GM21619 (cell line): ENCODE measurements around the gene SLC12A2.

ENCODE experiments used
- ATAC-seq: cut with Tn5 transposase; IDR thresholded peaks from one replicate; pipeline ENCODE4 v1.9.1; 2021; ENCODE audit not compliant: unreplicated experiment

SLC12A2 gene

GRCh38 chr5:128093368-128093767 is 9.8 kb downstream of the SLC12A2 start:
- ATAC-seq, result no peak

GRCh38 chr5:128097224-128097623 is 13.7 kb downstream of the SLC12A2 start:
- no peak for ATAC-seq

GRCh38 chr5:128097781-128098180 is 14.2 kb downstream of the SLC12A2 start:
- ATAC-seq, result no peak

GRCh38 chr5:128099944-128100343 is 16.4 kb downstream of the SLC12A2 start:
- ATAC-seq, result no peak

DNA sequence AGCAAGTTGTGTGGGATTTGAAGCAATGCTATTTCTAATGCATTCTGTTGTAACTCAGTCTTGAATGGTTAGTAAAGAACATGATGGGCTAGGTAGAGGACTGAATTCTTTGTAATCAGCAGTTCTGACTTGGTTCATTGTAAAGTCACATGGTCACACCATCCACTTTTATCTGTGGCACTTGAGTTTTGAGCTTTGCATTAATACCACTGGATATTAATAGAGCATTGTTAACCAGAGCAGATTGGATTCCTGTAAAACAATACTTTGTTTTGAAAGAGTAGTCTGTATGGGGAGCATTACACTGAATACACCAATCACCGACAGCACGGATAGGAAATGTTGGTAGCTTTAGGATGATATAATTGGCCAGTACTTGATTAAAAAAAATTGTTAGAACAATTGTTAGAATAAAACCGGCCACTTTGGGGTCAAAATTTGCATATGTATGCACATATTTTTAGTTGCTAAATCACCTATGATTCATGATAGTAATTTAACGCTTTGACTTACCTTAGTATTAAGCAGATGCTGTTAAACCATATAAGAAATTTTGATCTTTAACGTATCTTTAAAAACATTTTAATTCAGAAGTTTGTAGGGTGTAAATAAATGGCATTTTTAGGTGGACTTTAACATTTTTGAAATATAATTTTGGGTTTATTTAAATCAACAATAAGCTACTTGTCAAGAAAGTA is 17.4 kb downstream of the SLC12A2 start:
- no peak for ATAC-seq

DNA sequence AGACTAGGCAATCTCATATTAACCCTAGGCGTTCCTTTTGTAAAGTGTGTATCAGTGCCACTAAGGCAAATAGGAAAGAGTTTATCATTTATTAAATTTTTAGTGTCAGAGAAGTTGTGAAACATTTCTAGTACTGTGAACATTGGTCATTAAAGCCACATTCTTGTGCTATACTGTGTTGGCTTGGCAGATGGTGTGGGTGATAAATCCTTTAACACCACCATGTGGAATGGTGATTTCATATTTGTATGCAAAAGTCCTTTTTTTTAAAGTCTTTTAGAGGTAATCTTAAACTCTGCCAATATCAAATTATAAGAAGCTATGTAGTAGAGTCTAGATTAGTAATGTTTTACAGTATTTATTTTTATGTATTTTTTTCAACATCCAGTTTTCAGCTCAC is 18.1 kb downstream of the SLC12A2 start:
- no peak for ATAC-seq

DNA sequence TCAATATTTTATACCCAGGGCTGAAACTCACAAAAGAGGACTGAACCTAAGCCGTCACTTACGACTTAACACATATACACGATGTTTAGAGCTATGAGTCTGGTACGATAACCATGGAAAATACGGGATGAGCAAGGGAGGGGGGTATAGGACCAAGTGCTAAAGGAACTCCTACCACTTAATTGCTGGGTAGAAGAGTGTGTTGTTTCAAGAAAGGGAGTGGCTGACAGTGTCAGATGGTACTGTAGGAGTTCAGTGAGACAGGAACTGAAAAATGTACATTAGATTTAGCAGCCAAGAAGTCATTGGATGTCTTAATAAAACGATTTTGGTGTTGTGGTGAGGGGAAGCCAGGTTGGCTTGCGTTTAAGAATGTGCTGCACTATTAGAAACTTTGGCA is 21.6 kb downstream of the SLC12A2 start:
- no peak for ATAC-seq

GRCh38 chr5:128109138-128109537 is 25.6 kb downstream of the SLC12A2 start:
- no peak for ATAC-seq

DNA sequence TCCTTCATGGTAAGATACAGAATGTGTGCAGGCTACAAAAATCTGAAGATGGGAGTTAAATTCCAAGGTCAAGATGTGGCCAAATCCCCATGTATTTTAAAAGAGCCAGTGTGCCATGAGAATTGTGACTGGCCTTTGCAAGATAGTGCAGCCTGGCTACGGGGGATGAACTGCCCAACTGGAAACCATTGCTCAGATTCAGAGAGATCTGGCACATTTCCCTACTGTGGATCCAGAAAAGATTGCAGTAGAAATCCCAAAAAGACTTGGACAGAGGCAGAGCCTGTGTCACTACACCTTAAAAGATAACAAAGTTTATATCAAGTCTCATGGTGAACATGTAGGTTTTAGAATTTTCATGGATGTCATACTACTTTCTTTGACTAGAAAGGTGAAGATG is 26.2 kb downstream of the SLC12A2 start:
- ATAC-seq, result no peak

- ATAC-seq, result no peak
Measured at GRCh38 chr5:128111818-128112448, 28.4 kb downstream of the SLC12A2 start.

- ATAC-seq, result no peak
Measured at GRCh38 chr5:128116445-128116844, 32.9 kb downstream of the SLC12A2 start.

- no peak for ATAC-seq
Measured at GRCh38 chr5:128118214-128118613, 34.6 kb downstream of the SLC12A2 start.

DNA sequence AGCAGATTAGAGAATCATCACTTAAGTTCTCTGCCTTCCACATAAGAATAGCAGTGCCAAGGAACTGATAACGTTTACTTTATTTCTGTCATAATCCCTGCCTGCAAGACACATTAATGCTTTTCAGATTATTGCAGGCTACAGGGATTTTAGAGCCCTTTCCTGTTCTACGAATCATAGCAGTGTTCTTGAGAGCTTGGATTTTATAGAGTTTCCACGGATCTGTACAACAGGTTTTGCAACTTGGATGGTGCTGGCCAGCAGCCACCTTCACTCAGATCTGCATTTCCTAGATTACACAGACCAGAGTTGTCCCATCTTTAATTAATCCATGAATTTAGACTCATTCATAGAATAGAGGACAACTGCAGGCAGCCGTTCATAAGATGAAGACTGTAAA is 38.1 kb downstream of the SLC12A2 start:
- no peak for ATAC-seq

- ATAC-seq, result no peak
Measured at GRCh38 chr5:128123936-128124335, 40.4 kb downstream of the SLC12A2 start.

DNA sequence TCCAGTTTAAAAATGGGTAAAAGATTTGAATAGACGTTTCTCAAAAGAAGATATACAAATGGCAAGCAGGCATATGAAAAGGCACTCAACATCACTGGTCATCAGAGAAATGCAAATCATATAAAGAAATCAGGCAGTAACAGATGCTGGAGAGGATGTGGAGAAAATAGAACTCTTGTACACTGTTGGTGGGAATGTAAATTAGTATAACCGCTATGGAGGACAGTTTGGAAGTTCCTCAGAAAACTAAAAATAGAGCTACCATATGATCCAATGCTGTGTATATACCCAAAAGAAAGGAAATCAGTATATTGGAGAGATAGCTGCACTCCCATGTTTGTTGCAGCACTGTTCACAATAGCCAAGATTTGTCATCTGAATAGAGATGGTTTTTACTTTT is 42.7 kb downstream of the SLC12A2 start:
- no peak for ATAC-seq

DNA sequence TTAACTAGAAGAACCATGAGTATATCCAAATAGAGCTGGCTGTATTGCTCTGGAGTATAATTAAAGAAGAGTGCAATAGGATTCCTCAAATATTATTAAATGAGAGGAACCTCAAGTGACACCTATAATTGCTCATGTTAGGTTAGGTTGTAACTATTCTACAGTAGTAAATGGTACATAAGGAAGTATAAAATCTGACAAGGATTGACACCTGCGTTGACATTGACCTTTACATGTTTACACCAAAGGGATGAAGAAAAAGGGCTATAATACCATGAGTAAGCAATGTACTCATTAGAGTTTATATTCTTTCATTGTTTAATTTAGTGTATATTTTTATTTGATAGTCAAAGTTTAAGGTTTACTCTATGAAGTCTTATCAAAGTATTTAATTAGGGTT is 48.9 kb downstream of the SLC12A2 start:
- no peak for ATAC-seq

DNA sequence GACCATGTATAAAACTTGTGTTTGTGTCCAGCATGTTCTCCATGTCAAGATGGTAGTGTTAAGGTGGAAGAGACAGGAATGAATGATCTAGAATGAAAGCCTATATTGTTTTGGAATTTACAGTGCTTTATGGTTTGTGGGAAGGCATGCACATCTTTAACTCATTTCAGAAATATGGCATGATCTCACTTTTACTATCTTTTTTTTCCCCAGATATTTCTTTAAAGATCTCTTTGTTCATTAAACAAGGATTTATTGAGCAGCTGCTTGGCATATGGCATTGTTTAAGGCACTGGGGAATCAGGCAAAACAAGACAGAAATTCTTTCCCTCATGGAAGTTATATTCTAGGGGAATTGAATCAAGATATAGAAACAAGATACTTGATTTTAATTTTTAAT is 51.7 kb downstream of the SLC12A2 start:
- no peak for ATAC-seq

GRCh38 chr5:128143911-128144310 is 60.3 kb downstream of the SLC12A2 start:
- ATAC-seq, result no peak

- ATAC-seq, result no peak
Measured at GRCh38 chr5:128144491-128144890, 60.9 kb downstream of the SLC12A2 start.

DNA sequence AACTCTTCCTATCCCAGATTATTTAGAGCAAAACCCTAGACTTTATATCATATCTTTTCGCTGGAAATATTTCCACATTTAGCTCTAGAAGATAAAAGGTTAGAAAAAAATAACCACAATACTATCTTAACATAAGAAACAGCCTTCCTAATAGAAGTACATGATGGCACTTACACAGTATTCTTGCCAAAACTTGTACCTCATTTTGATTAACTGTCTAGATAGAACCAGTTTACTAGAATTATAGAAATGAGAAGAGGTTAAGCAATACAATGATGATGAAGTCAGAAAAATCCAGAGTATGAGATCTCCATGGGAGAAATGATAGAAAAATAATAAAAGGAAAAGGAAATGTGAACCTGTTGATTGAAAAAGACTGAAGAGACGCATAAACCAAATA is 63.1 kb downstream of the SLC12A2 start:
- ATAC-seq, result no peak

GRCh38 chr5:128154943-128155342 is 71.4 kb downstream of the SLC12A2 start:
- no peak for ATAC-seq

- ATAC-seq, result no peak
Measured at GRCh38 chr5:128155776-128156175, 72.2 kb downstream of the SLC12A2 start.

- ATAC-seq, result no peak
Measured at GRCh38 chr5:128156521-128156920, 73.0 kb downstream of the SLC12A2 start.
